ENCODE measurements around the gene SQOR. TPM values are rescaled to one million over a fixed set of nuclear protein-coding genes. Genes with fewer than 3 reads are reported as not detected.

SQOR gene
- total RNA-seq, 4 donors from 2014 or later, result 49.8 to 56.6 (median 55.2) TPM

- Histone ChIP-seq H3K27me3 (no peaks in the 10 kb centered on the region), H3K36me3 (no peaks in the 10 kb centered on the region), H3K9me3 (no peaks in the 10 kb centered on the region), H3K4me1 (peaks cover 4 to 15% of the 10 kb centered on the region in 2 donors), H3K27ac (no peak overlapping the region), H3K4me3 (replicated peaks in 1 of 3) (no peak overlapping the region)
- TF ChIP-seq, protein P1, sequence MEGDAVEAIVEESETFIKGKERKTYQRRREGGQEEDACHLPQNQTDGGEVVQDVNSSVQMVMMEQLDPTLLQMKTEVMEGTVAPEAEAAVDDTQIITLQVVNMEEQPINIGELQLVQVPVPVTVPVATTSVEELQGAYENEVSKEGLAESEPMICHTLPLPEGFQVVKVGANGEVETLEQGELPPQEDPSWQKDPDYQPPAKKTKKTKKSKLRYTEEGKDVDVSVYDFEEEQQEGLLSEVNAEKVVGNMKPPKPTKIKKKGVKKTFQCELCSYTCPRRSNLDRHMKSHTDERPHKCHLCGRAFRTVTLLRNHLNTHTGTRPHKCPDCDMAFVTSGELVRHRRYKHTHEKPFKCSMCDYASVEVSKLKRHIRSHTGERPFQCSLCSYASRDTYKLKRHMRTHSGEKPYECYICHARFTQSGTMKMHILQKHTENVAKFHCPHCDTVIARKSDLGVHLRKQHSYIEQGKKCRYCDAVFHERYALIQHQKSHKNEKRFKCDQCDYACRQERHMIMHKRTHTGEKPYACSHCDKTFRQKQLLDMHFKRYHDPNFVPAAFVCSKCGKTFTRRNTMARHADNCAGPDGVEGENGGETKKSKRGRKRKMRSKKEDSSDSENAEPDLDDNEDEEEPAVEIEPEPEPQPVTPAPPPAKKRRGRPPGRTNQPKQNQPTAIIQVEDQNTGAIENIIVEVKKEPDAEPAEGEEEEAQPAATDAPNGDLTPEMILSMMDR (IDR thresholded peaks at IDR 0.05), result no peak
- no peak for TF ChIP-seq POLR2A (IDR thresholded peaks at IDR 0.05)
- 89 to 93% methylated on average over 7 of the region's 7 CpGs for WGBS, 2 donors
- intact Hi-C loops (cut with DNase I), result no loop called here
- no peak for DNase-seq
Observed at GRCh38 chr15:45628136-45628535, 6.7 kb upstream of the SQOR start.

DNA sequence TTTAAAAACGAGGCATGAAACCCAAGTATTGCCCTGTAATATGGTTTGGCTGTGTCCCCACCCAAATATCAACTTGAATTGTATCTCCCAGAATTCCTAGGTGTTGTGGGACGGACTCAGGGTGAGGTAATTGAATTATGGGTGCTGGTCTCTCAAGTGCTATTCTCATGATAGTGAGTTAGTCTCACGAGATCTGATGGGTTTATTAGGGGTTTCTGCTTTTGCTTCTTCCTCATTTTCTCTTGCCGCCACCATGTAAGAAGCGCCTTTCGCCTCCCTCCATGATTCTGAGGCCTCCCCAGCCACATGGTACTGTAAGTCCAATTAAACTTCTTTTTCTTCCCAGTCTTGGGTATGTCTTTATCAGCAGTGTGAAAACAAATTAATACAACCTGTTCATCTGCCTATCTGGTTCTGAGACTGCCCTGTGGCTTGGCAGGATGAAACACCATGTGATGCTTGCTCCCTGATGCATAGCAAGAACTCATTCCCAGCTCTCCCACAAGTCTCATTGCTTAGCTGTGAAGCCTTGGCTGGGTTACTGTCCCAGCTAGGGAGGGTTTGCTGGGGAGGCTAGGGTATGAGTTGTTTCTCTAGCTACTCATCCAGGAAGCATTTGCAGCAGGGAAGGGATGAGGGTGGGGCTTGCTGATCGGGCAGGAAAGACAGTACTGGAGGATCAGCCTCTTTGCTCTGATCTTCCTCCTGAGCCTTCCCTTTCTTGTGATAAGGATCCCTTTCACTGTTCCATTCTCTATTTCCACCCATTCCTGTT, 3.7 kb upstream of the SQOR start:
- H3K27me3 ChIP-seq, result no peaks in the 10 kb centered on the region
- peak; percentile 71 to 74 for DNase-seq
- peak overlapping the region; percentile 47 to 81 (median 60) for H3K27ac ChIP-seq
- no peaks in the 10 kb centered on the region for H3K9me3 ChIP-seq
- WGBS, 2 donors, result 72 to 82% methylated on average over 7 of the region's 7 CpGs
- H3K4me1 ChIP-seq, result peaks cover 10 to 15% of the 10 kb centered on the region in 2 donors
- no peaks in the 10 kb centered on the region for H3K36me3 ChIP-seq
- H3K4me3 ChIP-seq (replicated peaks in 1 of 3), result peak overlapping the region in 1 of 3 donors; percentile 12
- intact Hi-C loops (cut with DNase I), result no loop called here
- no peak for TF ChIP-seq POLR2A (IDR thresholded peaks at IDR 0.05)
- TF ChIP-seq, protein P1 (IDR thresholded peaks at IDR 0.05), result no peak

DNA sequence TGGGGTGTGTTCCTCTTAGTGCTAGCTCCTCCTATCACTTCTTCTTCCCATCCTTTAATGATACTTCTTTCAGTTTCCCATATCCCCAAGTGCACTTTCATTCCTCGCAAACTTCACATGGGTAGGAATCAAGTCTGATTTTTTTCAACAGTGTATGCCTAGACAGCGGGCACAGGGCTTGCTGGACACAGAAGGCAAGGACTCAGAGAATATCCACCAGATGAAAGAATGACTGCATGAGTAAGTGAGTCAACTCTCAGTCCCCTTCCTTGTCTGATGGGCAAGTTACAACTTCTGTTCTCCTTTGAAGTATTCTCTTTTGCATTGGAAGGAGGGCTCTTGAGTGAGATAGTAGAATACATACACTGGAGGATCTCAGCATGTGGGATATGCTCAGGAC, 3.1 kb upstream of the SQOR start:
- Histone ChIP-seq H3K27me3 (no peaks in the 10 kb centered on the region), H3K36me3 (no peaks in the 10 kb centered on the region), H3K9me3 (no peaks in the 10 kb centered on the region), H3K27ac (peak overlapping the region; percentile 47 to 81 (median 60)), H3K4me3 (replicated peaks in 1 of 3) (peak overlapping the region in 1 of 3 donors; percentile 12), H3K4me1 (peaks cover 15 to 21% of the 10 kb centered on the region in 2 donors)
- intact Hi-C loops (cut with DNase I), result no loop called here
- WGBS, 2 donors, result 67 to 72% methylated on average over 2 of the region's 2 CpGs
- no peak for DNase-seq
- TF ChIP-seq, protein P1 (IDR thresholded peaks at IDR 0.05), result no peak
- no peak for TF ChIP-seq POLR2A (IDR thresholded peaks at IDR 0.05)

- 0 to 1% methylated on average over 14 to 25 of the region's 29 CpGs for WGBS, 2 donors
- intact Hi-C loops (cut with DNase I), result no loop called here
- no peaks in the 10 kb centered on the region for H3K27me3 ChIP-seq
- peaks cover 21 to 42% of the 10 kb centered on the region in 2 donors for H3K4me1 ChIP-seq
- TF ChIP-seq, protein P1 (IDR thresholded peaks at IDR 0.05), result peak in 5 of 6 experiments; percentile 25 to 59 (median 48)
- no peak for TF ChIP-seq POLR2A (IDR thresholded peaks at IDR 0.05)
- DNase-seq, result peak; percentile 74
- no peaks in the 10 kb centered on the region for H3K9me3 ChIP-seq
- H3K4me3 ChIP-seq (replicated peaks in 1 of 3), result peak overlapping the region; percentile 40 to 59 (median 46)
- H3K27ac ChIP-seq, result peak overlapping the region; percentile 80 to 97 (median 95)
- no peaks in the 10 kb centered on the region for H3K36me3 ChIP-seq
Observed at GRCh38 chr15:45635191-45635638, 386 bp downstream of the SQOR start.

- peak overlapping the region; percentile 80 to 97 (median 95) for H3K27ac ChIP-seq
- no peaks in the 10 kb centered on the region for H3K36me3 ChIP-seq
- H3K9me3 ChIP-seq, result no peaks in the 10 kb centered on the region
- no peak for DNase-seq
- TF ChIP-seq, protein P1 (IDR thresholded peaks at IDR 0.05), result no peak
- no peak for TF ChIP-seq POLR2A (IDR thresholded peaks at IDR 0.05)
- intact Hi-C loops (cut with DNase I), result no loop called here
- WGBS, 2 donors, result 46 to 56% methylated on average over 17 of the region's 17 CpGs
- H3K4me3 ChIP-seq (replicated peaks in 1 of 3), result peak overlapping the region; percentile 40 to 59 (median 46)
- peaks cover 21 to 47% of the 10 kb centered on the region in 2 donors for H3K4me1 ChIP-seq
- H3K27me3 ChIP-seq, result no peaks in the 10 kb centered on the region
Observed at GRCh38 chr15:45635763-45636292, 999 bp downstream of the SQOR start.
